HG03064 (cell line): Measurements from ENCODE around the gene CACNA1S.

Experiments
- ATAC-seq: cut with Tn5 transposase; IDR thresholded peaks from one replicate; pipeline ENCODE4 v1.9.1; 2021; ENCODE audit warnings: low read depth; ENCODE audit not compliant: unreplicated experiment

Gene CACNA1S

DNA sequence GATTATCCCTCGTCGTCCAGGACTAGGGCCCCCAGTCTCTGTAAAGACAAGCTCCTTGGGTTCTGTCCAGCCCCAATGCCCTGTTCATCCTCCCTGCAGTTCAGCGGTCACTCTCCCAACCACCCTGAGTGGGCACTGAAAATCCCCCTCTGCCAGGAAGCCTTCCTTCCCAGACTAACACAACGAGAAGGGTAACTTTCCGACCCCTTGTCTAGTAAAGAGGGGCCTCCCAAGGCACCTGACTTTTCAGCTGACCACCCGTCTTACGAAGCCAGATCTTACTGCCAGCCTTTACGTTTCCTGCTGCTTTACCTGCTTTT, 28.7 kb upstream of the CACNA1S start:
- ATAC-seq, result no peak

DNA sequence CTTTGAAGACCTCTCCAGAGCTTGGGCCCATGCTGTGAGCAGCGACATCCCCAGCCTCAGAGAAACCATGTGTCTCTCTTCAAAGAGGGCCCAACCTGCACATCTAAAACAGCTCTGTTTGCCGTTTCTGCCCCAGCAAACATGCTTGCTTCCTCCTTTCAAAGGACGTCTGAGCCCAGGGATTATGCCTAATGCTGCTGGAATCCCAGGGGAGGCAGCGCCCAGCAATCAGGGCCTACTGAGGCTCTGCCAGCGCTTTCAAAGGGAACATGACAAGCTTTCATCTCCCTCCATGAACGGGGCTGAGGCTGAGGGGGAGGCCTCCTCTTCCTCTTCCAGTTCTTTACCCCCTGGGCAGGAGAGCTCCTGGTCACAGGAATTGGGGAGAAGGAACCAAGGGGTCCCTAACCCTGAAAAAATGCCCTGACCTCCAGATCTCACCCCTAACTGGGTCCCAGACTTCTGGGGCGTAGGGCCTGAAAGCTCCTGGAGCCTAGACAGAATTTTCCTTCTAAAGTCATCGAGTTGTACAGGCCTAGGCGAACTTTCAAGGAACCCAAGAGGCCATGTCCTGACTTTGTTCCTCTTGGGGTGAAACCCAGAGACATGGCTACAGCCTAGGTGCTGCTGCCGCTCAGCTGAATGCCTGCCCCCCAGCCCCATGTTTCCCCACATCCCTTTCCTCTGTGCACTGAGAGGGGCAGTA, 28.2 kb upstream of the CACNA1S start:
- no peak for ATAC-seq

DNA sequence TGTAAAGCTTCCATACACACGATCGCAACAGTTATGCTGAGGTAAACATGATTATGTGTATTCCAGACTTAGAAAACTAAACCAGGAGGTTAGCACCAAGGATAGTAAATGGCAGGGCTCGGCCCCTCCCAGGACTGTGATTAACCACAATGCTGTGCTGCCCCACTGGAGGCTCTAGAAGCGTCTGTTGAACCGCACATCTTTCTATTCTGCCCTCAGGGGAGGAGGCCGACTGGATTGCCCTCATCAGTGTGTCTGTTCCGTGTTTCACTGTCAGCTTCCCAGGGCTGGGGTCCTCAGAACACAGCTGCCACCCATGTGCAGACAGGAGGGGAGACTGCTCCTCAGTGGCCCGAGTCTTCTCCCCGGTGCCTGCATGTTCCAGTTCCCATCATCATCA, 27.5 kb upstream of the CACNA1S start:
- ATAC-seq, result no peak

DNA sequence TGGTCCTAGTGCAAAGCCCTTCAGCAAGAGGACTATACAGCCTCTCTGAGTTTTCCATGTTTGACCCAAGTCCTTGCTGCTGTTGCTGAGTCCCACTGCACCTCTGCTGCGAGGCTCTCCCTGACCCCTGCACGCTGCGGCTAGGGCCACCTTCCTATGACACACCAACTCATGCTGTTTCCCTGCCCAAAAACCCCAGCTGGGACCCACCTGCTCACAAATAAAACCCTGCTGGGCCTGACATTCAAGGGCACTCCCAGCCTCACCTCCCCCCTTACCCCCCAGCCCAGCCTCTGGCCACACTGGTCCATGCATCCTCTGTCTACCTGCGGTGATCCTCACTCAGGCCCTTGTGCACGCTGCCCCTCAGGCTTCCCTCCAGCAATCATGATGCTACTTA, 27.1 kb upstream of the CACNA1S start:
- no peak for ATAC-seq

DNA sequence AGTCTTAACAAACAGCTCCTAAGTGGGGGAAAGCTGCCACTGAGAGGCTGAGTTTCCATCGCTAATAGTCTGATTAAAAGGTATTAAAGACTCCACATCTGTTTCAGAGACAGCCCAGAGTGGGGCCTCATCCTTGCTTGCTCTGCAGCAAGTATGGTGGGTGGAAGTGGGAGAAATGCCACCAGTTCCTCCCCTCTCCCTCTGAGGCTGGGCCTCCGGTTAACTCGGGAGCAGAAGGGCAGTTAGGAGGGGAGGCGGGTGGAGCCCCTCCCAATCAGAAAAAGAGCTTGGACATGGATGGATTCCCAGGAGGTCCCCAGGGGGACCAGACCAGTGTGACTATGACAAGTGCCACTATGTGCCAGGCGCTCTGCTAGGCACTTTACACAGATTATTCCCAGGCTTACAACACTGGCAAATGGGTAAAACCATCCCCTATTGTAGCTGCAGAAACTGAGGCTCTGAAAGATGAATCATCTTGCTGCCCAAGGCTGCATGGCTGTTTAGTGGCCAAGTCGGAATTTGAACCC, 26.1 kb upstream of the CACNA1S start:
- ATAC-seq, result no peak

DNA sequence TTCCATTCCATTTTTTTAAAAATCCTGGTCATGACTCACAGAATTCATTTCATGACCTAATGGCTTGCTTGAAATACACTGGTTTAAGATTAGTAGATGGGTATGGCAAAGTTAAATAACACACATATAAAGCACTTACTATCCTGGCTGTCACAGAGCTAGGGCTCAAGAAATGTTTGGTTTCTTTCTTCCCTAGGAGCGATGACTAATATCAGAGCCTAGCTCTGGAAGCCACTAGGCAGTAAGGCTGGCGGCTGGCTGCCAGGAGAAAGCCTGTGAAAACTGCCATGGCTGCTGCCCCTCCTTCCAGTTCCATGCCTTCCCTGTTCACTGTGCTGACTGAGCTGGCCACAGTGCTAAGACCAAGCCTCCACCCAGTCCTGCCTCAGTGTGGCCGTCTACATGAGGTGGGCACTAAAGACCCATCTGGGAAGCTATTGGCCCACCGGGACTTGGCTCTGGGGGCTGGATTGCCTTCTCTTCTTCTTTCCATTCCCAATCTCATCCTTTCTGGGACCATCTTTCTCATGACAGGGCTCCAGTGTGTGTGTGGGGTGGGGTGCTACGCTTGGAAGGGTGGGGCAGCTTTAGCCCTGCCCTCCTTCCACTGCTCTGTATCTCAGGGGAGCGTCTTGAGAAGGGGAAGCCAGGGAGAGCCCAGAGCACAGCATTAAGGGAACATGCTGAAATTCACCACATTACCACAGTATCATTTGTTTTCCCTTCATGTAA, 25.5 kb upstream of the CACNA1S start:
- ATAC-seq, result no peak

DNA sequence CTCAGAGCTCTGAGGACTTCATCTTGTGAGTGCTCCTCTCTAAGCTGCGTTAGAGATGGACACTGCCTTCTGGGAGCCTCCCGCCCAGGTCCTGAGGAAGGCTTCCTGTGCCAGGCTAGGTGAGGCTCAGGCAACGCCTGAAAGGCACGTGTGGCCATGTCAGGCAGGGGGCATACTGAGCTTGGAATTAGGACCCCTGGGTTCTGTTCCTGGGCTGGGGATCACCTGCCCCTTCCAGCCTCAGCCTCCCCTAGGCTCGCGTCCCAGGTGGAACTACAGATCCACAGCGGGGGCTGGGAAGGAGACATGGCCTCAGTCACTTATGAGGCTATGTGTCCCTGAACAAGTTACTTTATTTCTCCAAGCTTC, 24.8 kb upstream of the CACNA1S start:
- no peak for ATAC-seq

DNA sequence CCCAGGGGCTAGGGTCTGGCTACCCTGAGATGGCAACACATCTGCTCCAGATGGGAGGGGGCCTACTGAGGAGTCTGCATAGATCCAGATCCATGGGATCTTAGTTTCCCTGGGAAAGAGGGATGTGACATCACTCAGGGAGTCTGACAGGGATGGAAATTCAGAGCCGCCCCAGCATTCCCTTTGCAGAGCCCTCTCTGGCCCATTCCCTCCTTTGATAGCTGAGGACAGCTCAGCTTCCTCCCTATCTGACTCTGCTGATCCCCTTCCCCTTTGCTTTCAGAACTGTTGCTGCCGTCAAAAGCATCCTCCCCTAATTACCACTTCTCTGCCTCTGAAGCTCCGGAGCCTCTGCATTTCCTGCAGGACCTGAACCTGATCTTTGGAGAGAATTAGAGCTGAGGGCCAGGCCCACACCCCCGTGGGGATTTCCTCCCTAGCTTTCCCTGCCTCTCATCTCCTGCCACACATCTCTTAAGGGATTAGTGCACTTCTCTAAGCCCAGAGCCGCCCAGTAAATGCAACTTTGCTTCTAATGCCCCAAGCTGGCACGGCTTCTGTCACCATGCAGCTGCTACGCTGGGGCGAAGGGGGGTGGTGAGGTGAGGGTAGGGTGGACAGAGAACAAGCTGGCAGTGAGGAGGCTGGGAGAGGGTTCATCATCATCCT, 24.3 kb upstream of the CACNA1S start:
- no peak for ATAC-seq

DNA sequence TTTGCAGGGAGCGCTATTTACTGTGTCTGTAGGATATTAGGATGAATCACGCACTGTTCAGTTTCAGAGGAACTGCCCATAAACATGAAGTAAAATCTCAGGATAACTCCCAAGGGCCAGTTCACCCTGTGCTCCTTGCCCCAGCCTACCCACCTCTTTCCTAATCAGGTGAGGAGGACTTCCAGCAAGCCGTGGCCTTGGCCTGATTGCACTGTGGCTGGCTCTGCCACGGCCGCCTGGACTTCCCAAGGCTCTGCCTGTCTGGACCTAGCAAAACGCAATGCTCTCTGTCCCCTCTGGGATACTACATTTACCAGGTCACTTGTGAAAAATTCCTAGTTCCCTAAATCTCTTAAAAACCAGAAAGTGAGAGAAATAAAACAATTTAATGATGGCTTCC, 22.2 kb upstream of the CACNA1S start:
- ATAC-seq, result no peak

DNA sequence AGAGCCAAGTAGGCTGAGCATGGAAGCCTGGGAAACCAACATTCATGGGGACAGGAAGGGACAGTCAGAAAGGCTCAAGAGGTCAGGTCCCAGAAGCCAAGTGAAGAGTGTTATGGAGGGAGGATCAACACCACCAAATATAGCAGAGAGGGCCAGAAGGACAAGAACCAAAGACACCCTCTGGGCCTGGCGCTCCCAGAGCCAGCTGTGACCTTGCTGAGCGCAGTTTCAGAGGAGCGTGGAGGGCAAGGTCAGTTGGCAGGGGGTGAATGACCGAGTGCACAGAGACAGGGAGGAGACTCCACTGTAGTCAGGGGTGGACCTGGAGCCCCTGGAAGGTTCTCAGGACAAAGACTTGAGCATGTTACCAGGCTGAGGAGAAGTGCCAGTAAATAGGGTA, 19.2 kb upstream of the CACNA1S start:
- no peak for ATAC-seq

DNA sequence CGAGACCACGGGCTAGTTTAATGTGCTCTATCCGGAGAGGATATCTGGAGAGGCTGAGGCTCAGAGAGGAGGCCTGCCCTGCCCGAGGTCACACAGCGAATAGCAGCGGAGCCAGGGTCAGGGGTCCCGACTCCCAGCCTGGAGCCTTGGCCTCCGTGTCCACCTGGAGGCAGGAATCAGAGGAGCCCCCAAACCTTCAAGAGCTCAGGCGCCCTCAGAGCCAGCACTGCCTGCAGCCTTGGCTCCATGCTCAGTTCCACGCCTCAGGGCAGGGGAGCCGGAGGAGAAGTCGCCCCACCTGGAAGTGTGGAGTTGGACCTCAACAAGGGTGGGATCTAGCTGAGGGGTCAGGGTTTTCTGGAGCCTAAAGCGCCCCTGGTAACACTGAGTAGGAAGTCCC, 16.7 kb upstream of the CACNA1S start:
- ATAC-seq, result no peak

DNA sequence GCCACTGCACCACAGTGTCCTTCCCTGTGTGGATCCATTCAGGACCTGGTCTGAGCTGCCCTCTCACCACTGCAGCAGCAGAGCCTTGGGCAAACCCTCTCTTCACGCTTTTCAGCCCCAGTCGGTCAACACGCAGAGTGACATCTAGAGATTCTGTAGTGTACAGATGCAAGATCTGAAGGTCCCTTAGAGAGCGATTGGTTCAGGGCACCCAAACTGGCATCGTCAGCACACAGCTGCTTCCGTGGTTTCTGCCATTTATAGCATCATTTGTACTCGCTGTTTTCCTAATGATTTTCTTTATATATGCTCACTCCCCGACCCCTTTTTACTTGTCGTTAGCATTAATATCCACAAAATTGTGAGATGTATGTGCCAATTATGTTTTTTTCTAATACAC, 16.2 kb upstream of the CACNA1S start:
- no peak for ATAC-seq

DNA sequence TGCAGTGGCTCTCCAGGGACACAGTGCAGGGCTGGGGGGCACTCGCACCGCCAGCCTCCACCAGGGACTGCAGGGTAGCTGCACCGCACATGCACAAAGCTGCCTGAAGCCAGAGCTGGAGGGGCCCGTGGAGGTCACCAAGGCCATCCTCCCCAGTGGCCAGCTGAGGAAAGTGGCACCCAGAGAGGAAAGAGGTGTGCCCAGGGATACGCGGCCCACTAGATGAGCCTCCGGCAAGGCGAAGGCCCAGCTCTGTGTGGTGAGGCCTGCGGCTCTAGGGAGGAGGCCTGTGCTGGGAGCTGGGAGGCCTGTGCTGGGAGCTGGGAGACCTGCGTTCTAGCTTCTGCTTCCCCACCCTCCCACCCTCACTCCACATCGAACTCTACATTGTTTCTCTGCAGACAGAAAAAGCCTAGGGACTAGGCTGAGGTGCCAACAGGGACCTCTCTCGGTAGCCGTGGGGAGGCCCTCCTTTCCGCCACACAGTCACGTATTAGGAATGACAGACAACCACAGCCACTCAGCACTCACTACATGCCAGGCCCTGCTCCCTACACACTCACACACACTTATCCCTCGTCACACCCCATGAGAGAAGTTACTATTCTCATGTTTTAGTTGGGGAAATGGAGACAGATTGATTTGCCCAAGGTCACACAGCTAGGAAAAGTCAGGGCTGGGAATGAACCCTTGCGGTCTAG, 15.7 kb upstream of the CACNA1S start:
- no peak for ATAC-seq

DNA sequence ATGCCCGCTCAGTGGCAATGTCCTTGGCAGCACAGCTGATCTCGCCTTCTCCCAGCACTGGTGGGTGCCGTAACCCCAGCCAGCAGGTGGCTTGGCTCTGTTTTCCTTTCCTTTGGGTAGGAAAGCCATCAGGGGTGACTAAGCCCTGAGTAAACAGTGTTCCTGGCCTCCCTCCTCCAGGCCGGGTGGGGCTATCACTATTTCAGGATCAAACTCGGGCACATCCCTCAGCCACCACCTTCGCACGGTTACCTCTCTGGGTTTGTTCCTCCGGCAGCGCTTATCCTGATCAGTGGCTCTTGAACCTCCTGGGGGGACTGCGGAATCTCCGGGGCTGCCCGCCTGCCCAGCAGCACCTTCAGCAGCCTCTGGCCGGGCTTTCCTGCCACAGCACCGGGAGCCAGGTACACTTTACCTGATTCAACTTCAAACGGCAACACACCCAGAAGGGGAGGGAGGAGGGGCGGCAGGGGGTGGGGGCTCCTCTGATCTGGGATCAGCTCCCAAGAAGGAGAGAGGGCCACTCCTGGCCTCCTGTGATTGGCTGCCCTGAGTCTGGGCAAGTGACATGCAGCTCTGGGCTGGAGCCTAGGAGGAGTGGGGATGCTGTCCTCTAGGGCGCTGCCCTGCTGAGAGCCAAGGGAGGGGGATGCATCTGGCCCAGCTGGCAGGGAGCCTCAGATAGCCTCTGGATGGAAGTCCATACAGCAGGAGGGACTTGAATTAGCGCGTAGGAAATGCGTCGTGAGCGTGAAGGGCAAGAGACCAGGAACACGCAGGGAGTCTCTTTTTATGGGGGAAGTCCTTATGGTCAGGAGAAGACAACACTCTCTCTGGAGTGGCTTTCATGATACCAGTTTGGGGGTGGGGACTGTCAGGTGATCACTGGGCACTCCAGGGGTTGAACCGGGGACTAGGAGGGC, 14.9 kb upstream of the CACNA1S start, which contains the start of gene ASCL5:
ASCL5 (minus strand) TSS at position 353 of the 923 bp plus-strand sequence. CDS start 11,812 bp downstream, outside the sequence.
- ATAC-seq, result no peak

DNA sequence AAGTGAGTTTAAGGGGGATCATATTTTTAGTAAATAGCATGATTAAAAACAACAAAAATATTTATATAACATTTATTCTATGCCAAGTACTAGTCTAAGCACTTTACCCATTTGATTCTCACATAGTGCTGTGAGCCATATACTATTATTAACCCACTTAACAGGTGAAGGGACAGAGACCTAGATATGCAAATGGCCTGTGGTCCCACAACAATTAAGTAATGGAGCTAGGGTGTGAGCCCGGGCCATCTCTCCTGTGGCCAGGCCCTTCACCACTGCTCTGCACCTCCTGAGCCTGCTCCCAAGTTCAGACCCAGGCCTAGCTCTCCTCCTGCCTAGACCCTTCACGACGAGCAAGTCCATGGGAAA, 14.2 kb upstream of the CACNA1S start:
- ATAC-seq, result no peak

DNA sequence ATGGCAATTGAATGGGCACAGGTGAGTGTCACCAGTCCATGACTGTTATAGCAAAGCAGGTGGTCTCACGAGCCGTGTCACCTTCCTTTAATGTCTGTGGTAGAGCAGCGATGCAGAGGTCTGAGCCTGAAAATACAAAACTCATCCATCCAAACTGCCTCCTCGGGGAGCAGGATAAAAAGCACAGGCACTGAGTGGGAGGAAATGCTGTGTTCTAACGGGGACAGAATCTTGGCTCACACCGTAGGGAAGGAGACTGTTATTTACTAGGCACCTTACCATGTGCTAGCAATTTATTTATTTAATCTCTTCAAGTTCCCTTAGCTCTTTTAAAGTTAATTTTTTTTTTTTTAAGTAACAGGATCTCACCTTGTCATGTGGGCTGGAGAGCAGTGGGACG, 13.6 kb upstream of the CACNA1S start:
- no peak for ATAC-seq

DNA sequence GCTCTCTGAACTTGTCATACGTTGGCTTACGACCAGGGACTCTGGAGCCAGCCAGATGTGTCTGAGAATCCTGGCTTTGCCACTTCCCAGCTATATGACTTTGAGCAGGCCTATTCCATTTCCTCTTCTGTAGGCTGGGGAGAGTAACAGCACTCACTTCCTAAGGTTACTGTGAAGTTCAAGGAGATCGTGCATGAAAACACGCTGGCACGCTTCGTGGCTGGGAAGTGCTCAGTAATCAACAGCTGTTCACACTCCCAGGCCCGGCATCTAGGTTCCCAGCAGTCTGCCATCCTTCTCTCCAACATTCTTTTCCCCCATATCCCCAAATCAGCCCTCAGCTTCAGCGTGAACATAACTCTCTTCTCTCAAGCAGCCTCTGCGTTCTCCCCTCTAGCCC, 12.8 kb upstream of the CACNA1S start:
- no peak for ATAC-seq

DNA sequence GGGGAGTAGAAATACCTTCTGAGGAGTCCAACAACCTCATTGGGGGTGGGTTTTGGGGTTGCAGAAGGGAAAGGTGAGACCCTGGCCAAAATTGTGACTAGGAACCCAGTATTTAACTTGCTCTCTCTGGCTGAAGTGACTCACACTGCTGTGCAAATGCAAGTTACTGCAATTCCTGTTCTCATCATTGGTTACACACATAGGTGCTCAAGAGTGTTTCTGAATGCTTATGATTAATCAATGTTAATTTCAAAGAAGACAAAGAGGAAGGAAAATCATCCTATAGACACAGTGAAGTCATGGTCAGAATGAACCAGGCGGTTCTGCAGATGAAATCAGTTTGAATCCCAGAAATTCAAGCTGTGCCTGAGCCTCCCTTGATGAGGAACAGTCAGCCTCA, 11.6 kb upstream of the CACNA1S start:
- ATAC-seq, result no peak

DNA sequence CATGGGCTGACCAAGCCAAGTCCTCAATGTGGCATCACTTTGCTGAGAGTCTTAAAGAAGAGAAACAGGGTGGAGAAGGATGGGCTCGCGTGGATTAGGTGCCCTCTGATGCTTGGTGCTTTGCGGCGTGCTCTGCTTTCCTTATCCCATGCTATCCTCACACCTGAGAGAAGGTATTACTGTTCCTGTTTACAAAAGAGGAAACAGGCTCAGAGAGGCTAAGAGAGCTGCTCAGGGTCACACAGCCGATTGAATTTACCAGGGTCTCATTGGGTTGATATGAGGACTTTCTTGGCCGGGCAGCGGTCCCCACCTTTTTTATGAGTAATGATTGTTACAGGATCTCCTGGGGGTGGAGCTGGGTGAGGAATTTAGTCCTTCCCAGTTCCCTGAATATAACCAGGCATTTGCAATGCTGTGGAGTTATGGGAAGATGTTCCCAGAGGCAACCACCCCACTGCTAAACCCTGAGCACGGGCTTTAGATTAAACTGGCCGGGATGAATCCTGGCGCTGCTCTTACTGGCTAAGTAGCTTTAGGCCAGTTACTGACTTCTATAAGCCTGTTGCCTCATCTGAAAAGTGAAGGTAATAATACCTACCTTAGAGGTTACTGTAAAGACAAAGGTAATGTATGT, 10.2 kb upstream of the CACNA1S start:
- ATAC-seq, result no peak
